Panc1 (cell line): Measurements from ENCODE around the gene SUFU. TPM values are rescaled to one million over a fixed set of nuclear protein-coding genes. Genes with fewer than 3 reads are reported as not detected.

Experiments used
- ATAC-seq: fragments of 200-7000 bp; cut with Tn5 transposase; 2 replicates; pipeline ENCODE4 v1.9.1; 2020; ENCODE audit warnings: mild to moderate bottlenecking, moderate library complexity
- BruUV-seq: library from RNA; stranded (reverse); fragments of 400-500 nt; replicated peaks from 2 replicates; lab custom pipeline; 2021; lab: Mats Ljungman, UMichigan
- CTCF ChIA-PET: fragments of 300-600 bp; sonication (Branson Sonifier 250); formaldehyde crosslinking; loops from one replicate; lab custom pipeline; 2022; ENCODE audit warnings: antibody characterized with exemption; lab: Charles Lee
- POLR2A ChIA-PET: fragments of 300-600 bp; sonication (Branson Sonifier 250); formaldehyde crosslinking; loops from one replicate; lab custom pipeline; 2022; ENCODE audit warnings: antibody characterized with exemption; lab: Charles Lee
- DNase-seq: peaks from one replicate; pipeline ENCODE4 v3.0.0-alpha.2; 2010; ENCODE audit warnings: low read depth, low spot score
- H3K27ac ChIP-seq: 2 replicates; pipeline ENCODE4 v1.5.1; 2011; ENCODE audit warnings: mild to moderate bottlenecking, low read length, inconsistent platforms
- H3K27me3 ChIP-seq: fragments of 200-500 bp; sonication (Bioruptor generic); 2 replicates; pipeline ENCODE4 v1.6.0; 2014; ENCODE audit warnings: low read length, inconsistent platforms; ENCODE audit not compliant: control insufficient read depth, insufficient read depth
- H3K36me3 ChIP-seq: fragments of 200-500 bp; sonication (Bioruptor generic); 2 replicates; pipeline ENCODE4 v1.5.1; 2014; ENCODE audit warnings: inconsistent platforms, mild to moderate bottlenecking, low read length, moderate library complexity; ENCODE audit not compliant: control insufficient read depth, insufficient read depth
- H3K4me1 ChIP-seq: 2 replicates; pipeline ENCODE4 v1.5.1; 2011; ENCODE audit warnings: inconsistent platforms, mild to moderate bottlenecking, low read length, moderate library complexity; ENCODE audit not compliant: control insufficient read depth, insufficient read depth
- H3K4me3 ChIP-seq, 2 experiments: 2 replicates each; pipeline ENCODE4 v1.5.1; 2011 to 2012; ENCODE audit warnings: low read depth in 2 of 2, low read length in 2 of 2, mild to moderate bottlenecking in 2 of 2, inconsistent platforms in 1 of 2, moderate library complexity in 1 of 2
- H3K9me3 ChIP-seq: fragments of 200-500 bp; sonication (Bioruptor generic); 2 replicates; pipeline ENCODE4 v1.5.1; 2014; ENCODE audit warnings: low read depth, mild to moderate bottlenecking, inconsistent platforms, low read length, moderate library complexity; ENCODE audit not compliant: control insufficient read depth, insufficient read depth
- CTCF ChIP-seq: fragments of 450-650 bp; IDR thresholded peaks from 2 replicates; pipeline ENCODE4 v1.5.1; 2017; ENCODE audit warnings: mild to moderate bottlenecking
- POLR2AphosphoS5 ChIP-seq: IDR thresholded peaks from 2 replicates; pipeline ENCODE4 v1.6.1; 2012; ENCODE audit warnings: mild to moderate bottlenecking, low read depth, low read length, moderate library complexity
- REST ChIP-seq, 2 experiments: IDR thresholded peaks; 2 replicates each; pipeline ENCODE4 v1.6.1; 2011 to 2012; ENCODE audit warnings: low read depth in 2 of 2, control low read depth in 1 of 2, low read length in 1 of 2, mild to moderate bottlenecking in 1 of 2, moderate library complexity in 1 of 2; ENCODE audit not compliant: insufficient read depth in 1 of 2
- SIN3A ChIP-seq: IDR thresholded peaks from 2 replicates; pipeline ENCODE4 v1.6.1; 2012; ENCODE audit warnings: low read depth, mild to moderate bottlenecking, low read length, moderate library complexity, borderline replicate concordance; ENCODE audit not compliant: insufficient read depth
- TCF7L2 ChIP-seq: IDR thresholded peaks from 2 replicates; pipeline ENCODE4 v1.6.1; 2011; ENCODE audit warnings: mild to moderate bottlenecking, low read depth, low read length, inconsistent platforms
- in situ Hi-C: cut with HindIII; loops from 2 replicates; pipeline ENCODE4 v1.10.0; 2016; ENCODE audit warnings: low sequenced_read_pairs, low pct_unique_long_range_greater_than_20kb
- intact Hi-C: fragments of 100-400 bp; cut with micrococcal nuclease; formaldehyde crosslinking; loops from one replicate; pipeline ENCODE4 v1.10.0; 2022; ENCODE audit not compliant: unreplicated experiment
- total RNA-seq: library from RNA; stranded (reverse); gene quantifications from one replicate; pipeline ENCODE4 v1.2.1, GENCODE V29; 2021; ENCODE audit not compliant: unreplicated experiment

The SUFU gene
- total RNA-seq, 1 experiment from 2014 or later, result 9.5 TPM

GRCh38 chr10:102581981-102582580 lies 78.3 kb downstream of the SUFU start:
- CTCF ChIA-PET, result interaction anchor here (0.6 to 2.1 kb wide), 3 partner anchors 21 to 78 kb away, joined by 3 to 10 read pairs (median 5); partner anchors contain the start of gene SUFU
- DNase-seq (no peak), ATAC-seq (no peak)
- peaks cover 5% of the 10 kb centered on the region; the same call in 1 of the 2 replicates for H3K4me1 ChIP-seq
- in situ Hi-C loops, result no loop called here
- intact Hi-C loops, result no loop called here
- TF ChIP-seq CTCF (no peak), SIN3A (no peak), TCF7L2 (no peak), POLR2AphosphoS5 (no peak), REST (IDR thresholded peaks at IDR 0.05; ENCODE audit: insufficient read depth in 1 of 2, low read depth in 2 of 2, low read length in 1 of 2) (no peak)
- POLR2A ChIA-PET, result no interaction called here
- BruUV-seq, result no TSS peak
- no peaks in the 10 kb centered on the region for H3K36me3 ChIP-seq
- no peak overlapping the region for H3K4me3 ChIP-seq
- H3K27me3 ChIP-seq, result no peaks in the 10 kb centered on the region
- no peak overlapping the region for H3K27ac ChIP-seq
- no peaks in the 10 kb centered on the region for H3K9me3 ChIP-seq

DNA sequence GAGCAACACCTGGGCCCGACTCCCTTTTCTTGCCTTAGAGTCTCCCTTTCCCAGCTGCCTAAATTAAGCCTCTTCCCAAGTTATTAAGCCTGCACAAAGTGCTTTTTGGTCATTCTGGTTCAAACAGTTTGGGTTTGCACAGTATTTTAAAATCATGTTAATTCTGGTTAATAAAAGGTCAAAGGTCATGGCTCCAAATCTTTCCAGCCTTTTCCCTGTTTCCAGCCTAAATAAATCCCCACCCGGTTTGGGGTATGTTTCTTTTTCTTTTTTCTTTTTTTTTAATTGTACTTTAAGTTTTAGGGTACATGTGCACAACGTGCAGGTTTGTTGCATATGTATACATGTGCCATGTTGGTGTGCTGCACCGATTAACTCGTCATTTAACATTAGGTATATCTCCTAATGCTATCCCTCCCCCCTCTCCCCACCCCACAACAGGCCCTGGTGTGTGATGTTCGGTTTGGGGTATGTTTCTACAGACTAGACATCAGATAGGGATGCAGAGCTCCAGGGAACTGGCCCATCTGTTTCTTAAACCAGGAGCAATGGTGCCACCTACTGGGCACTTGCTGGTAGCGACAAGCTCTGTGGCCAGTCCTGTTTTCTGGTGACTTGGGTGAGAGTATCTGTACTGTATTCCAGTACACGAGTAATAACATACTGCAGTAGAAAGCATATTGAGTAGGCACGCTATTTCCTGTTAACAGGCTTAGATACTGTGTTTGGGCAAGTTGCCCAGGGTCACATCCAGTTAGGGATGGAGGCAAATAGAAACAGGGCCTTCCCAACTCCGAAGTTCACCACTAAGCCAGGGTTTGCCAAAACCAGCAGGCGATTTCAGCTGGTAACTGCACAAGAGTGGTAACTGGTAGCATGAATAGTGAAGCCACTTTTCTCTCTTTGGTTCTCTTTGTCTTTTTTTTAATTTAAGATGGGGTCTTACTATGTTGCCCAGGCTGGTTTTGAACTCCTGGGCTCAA lies 80.0 kb downstream of the SUFU start:
- no TSS peak for BruUV-seq
- TF ChIP-seq REST (IDR thresholded peaks at IDR 0.05; ENCODE audit: insufficient read depth in 1 of 2, low read depth in 2 of 2, low read length in 1 of 2), result no peak
- TF ChIP-seq CTCF, result peak; percentile 94
- CTCF ChIA-PET, result interaction anchor here (0.5 to 2.1 kb wide), 14 partner anchors 13 to 764 kb away, joined by 3 to 38 read pairs (median 3); partner anchors contain the start of genes ACTR1A and SUFU
- DNase-seq (peak; percentile 74), ATAC-seq (peak; percentile 99)
- H3K27me3 ChIP-seq, result no peaks in the 10 kb centered on the region
- no peak overlapping the region for H3K4me3 ChIP-seq
- no peaks in the 10 kb centered on the region for H3K9me3 ChIP-seq
- POLR2A ChIA-PET, result interaction anchor here (0.6 kb wide), 1 partner anchor 151 kb away, joined by 3 read pairs; no protein-coding TSS in a partner anchor
- H3K27ac ChIP-seq, result no peak overlapping the region
- H3K36me3 ChIP-seq, result no peaks in the 10 kb centered on the region
- in situ Hi-C loops, result no loop called here
- intact Hi-C loops, result loop anchor here (2.0 kb wide), 1 partner anchor 81 kb away; the partner anchor contains the start of genes ACTR1A and SUFU
- H3K4me1 ChIP-seq, result peaks cover 5% of the 10 kb centered on the region; the same call in 1 of the 2 replicates
